HG03378 (cell line): ENCODE measurements around the gene DNAH14.
"Not testable (repeated sequence)": the region's sequence is repeated elsewhere in the genome, so short reads cannot be mapped to it uniquely, and the experiment has no call there.

Experiments
- ATAC-seq: cut with Tn5 transposase; IDR thresholded peaks from one replicate; pipeline ENCODE4 v1.9.1; 2021; ENCODE audit warnings: mild to moderate bottlenecking, moderate library complexity; ENCODE audit not compliant: unreplicated experiment

The DNAH14 gene

GRCh38 chr1:224920930-224921329, 8.5 kb upstream of the DNAH14 start:
- ATAC-seq: no peak

DNA sequence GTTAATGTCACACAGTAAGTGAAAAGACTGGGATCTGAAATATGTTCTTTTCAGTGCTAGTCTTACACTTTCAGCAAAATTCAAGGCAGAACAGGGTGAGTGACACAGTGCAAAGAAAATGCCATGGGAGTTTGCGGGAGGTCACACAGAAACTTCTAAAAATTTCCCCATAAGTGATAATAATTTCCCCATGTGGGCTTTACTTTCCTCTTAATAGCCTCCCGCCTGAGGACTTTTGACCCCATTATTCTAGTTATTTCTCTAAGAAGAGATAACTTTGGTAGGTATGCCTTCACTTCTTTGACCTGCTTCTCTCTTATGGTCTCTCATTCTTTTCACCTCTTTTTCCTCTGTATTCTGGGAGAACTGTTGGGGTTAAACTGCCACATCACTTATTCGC, 8.1 kb upstream of the DNAH14 start:
- no peak for ATAC-seq

DNA sequence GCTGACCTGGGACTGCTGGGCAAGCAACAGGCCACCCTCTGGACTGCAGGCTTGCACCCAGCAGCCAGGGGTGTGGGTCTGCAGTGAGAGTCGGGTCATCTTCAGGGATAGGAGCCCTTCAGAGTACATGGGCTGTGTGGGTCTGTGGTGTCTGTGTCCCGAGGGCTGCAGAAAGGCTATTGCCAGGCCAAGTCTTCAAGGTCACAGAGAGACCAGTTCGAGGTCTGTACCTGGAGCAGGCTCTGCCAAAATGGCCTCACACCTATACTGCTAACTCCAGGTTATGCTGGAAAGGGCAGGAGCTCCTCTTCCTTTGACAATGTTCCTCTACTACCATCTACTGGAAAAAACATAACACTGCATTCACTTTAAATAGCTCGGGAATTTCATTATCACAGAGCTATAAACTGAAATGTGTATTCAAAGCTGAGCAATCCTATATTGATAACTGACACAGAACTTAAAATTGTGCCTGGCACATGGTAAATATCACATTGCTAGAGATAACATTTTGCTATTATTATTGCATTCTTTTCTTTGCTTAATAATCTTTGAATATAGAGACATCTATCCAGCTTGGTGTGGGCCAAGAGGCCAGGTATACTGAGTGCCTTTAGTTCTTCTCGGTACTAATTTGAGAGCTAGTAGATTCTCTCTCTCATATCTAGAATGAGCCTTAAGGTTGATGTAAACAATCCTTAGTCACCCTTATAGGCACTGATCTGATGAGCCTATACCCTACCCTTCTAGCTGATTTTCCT, 6.9 kb upstream of the DNAH14 start:
- ATAC-seq: peak; percentile 82

DNA sequence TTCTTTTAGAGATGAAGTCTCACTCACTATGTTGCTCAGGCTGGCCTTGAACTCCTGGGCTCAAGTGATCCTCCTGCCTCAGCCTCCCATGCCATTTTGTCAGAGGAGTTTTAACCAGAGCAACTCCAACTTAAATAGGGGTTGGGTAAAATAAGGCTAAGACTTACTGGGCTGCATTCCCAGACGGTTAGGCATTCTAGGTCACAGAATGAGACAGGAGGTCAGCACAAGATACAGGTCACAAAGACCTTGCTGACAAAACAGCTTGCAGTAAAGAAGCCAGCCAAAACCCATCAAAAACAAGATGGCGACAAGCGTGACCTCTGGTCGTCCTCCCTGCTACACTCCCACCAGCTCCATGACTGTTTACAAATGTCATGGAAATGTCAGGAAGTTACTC, 5.7 kb upstream of the DNAH14 start:
- no peak for ATAC-seq

GRCh38 chr1:224927631-224928030, 1.8 kb upstream of the DNAH14 start:
- not testable (repeated sequence) for ATAC-seq

DNA sequence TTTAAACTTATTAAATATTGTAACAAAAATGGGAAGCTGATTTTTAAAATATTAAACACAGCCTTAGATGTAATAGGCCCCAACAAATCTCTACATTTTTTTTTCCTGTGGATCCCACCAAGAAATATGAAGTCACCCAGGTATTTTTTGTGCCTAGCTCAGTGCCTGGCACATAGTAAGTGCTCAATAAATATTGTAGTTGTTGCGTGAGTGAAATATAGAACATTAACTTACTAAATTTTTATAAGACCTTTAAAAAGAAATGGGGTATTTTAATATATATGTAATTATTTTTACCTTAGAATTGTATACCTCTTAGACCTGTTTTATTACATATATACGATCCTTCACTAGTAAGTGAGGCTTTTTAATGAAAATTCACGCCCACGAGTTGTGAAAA, 569 bp upstream of the DNAH14 start:
- ATAC-seq: no peak

DNA sequence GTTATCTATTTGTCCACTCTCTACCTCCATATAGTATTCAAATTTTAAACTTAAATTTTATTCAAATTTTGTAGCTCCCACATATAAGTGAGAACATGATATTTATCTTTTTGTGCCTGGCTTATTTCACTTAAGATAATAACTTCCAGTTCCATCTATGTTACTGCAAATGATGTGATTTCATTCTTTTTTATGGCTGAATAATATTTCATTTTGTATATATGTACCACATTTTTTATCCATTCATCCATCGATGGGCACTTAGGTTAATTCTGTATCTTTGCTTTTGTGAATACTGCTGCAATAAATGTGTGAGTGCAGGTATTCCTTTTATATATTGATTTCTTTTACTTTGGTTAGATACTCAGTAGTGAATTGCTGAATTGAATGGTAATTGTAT, 2.1 kb downstream of the DNAH14 start:
- no peak for ATAC-seq

DNA sequence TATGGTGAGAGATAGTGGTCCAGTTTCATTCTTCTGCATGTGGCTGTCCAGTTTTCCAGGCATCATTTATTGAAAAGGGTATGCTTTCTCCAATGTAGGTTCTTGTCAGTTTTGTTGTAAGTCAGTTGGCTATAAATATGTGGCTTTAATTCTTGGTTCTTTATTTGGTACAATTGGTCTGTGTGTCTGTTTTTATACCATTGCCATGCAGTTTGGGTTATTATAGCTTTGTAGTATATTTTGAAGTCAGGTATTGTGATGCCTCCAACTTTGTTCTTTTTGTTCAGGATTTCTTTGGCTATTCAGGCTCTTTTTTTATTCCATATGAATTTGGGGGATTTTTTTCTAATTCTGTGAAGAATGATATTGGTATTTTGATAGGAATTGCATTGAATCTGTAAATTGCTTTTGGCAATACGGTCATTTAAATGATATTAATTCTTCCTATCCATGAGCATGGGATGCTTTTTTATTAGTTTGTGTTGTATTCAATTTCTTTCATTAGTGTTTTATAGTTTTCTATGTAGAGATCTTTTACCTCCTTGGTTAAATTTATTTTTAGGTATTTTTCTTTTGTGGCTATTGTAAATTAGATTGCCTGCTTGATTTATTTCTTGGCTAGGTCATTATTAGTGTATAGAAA, 3.3 kb downstream of the DNAH14 start:
- ATAC-seq: no peak

- ATAC-seq: no peak
These were observed 4.1 kb downstream of the DNAH14 start for GRCh38 chr1:224933584-224933983.

DNA sequence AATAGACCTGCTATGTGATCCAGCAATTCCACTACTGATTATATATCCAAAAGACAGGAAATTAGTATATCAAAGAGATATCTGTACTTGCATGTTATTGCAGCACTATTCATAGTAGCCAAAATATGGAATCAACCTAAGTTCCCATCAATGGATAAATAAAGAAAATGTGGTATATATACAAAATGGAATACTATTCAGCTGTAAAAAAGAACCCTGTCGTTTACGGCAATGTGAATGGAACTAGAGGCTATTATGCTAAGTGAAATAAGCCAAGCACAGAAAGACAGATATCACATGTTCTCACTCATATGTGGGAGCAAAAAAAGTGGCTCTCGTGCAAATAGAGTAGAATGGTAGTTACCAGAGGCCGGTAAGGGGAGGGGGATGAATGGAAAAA, 9.2 kb downstream of the DNAH14 start:
- ATAC-seq: no peak

DNA sequence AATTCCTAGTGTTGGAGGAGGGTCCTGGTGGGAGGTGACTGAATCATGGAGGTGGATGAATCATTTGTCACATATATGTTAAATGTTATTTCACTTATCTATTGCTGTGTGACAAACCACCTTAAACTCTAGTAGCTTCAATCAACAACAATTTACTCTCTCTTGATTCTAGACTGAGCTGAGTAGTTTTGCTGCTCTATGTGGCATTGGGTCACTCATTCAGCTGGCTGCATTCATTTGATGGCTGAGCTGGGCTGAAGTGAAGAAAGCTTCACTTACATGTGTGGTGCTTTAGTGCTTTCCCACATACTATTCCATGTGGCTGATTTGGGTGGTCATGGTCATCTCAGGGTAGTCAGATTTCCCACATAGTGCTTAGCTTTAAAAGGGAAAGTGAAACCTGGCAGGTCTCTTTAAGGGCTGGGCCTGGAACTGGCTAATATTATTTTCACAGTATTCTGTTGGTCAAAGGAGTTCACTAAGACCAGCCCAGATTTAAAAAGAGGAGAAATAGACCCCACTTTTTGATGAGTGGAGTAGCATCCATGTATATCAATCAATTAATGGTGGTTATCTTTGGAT, 10.5 kb downstream of the DNAH14 start:
- ATAC-seq: no peak

GRCh38 chr1:224940735-224941134, 11.3 kb downstream of the DNAH14 start:
- ATAC-seq: not testable (repeated sequence)

- ATAC-seq: not testable (repeated sequence)
These were observed 16.3 kb downstream of the DNAH14 start for GRCh38 chr1:224945651-224946348.

GRCh38 chr1:224946349-224946691, 16.8 kb downstream of the DNAH14 start:
- ATAC-seq: not testable (repeated sequence)

DNA sequence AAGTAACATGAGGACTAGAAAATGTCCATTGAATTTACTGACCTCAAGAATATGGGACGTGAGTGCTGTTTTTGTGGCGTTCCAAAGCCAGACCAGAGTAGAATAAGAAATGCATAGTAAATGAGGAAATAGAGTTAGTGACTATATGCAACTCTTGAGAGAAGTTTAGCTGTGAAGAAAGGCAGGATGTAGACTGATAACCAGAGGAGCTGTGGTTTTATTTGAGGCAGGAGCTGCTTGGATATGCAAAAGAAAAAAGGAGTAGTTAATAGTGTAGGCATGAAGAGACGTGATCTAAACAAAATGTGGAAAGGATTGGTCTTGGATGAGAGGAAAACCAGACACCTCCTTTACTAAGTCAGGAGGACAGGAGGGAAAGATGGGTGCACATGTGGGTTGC, 28.2 kb downstream of the DNAH14 start:
- no peak for ATAC-seq

DNA sequence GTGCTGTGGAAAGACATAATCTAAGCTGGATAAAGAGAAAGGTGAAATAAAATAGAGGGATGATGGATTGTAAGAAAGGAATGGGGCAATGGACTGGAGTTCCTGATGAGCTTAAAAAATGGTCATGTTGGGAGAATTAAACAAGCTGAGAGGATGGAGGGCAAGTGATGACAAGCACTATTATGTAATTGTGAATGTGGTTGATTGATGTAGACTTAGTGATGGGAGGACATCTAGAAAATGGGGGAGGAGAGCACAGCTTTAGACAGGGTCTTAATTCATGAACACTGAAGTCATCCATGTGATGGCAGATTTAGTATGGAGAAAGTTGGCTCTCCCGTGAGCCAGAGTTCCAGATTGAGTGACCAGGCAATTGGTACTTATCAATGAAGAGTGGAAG, 29.0 kb downstream of the DNAH14 start:
- no peak for ATAC-seq

- ATAC-seq: no peak
These were observed 29.6 kb downstream of the DNAH14 start for GRCh38 chr1:224959115-224959514.

DNA sequence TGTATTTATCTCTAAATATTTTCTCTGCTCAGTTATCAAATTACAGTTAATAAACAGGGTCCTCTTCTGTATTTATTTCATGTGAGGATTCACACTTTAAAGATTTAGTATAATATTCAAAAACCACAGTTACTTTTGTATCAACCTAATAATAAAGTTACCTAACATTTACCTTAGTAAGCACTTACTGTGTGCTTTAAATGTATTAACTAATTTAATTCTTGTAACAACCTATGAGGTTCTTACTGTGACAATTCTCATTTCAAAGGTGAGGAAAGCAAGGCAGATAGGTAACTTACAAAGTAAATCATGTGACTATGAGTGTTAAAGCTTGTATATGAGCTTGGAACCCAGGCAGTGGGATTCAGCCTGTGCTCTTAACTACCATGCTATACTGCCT, 30.2 kb downstream of the DNAH14 start:
- no peak for ATAC-seq

DNA sequence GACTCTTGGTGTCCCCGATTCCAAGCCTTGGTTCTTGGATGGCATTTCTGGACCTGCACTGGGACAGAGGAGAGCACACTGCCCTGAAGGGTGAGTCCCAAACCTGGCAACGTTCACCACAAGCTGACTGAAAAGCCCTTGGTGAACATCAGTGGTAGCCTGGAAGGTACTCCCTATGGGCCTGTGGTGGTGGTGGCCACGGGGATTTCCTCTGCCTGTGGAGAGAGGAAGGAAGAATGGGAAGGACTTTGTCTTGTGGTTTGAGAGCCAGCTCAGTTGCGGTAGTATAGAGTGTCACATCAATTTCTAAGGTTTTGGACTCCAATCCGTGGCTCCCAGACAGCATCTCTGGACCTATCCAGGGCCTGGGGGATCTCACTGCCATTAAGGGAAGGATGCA, 50.7 kb downstream of the DNAH14 start:
- no peak for ATAC-seq

DNA sequence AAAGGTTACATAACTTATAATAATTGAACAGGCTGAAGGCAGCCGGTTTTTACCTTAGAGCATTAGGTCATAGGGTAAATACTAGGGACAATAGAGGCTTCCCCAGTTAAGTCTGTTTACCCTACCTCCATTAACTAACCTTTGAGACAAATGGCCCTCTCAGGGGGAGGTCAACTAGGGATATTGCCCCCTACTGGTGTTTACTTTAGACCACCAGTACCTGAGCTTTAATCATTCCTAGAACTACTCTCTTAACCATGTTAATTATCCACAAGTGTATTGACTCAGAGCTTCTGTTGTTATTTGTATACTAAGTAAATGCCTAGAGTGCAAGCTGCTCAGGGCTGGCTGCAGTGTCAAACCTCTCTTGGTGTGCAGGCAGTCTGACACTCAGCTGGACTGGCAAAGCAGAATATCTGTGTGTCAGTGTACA, 52.5 kb downstream of the DNAH14 start:
- not testable (repeated sequence) for ATAC-seq

DNA sequence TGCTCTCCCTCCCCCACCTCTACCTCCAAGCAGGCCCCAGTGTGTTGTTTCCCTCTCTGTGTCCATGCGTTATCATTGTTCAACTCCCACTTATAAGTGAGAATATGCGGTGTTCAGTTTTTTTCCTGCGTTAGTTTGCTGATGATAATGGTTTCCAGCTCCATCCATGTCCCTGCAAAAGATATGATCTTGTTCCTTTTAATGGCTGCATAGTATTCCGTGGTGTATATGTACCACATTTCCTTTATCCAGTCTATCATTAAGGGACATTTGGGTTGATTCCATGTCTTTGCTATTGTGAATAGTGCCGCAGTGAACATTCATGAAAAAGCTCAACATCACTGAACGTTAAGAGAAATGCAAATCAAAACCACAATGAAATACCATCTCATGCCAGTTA, 58.6 kb downstream of the DNAH14 start:
- no peak for ATAC-seq

DNA sequence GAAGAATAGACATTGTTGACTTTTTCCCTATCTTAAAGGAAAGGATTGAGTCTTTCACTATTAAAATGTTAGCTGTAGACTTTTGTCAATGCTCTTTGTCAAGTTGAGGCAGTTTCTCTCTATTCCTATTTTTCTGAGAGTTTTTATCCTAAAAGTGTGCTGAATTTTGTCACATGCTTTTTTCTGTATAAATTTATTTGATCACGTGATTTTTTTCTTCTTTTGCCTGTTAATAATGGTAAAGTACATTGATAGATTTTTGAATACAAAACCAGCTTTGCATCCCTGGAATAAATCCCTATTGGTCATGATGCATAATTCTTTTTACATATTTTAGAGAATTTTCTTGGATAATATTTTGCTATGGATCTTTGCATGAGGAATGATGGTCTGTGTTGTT, 60.1 kb downstream of the DNAH14 start:
- ATAC-seq: no peak
